Kidney glomerular epithelial cell (primary cell): ENCODE measurements around the gene RAP1A.
"Not testable (repeated sequence)": the region's sequence is repeated elsewhere in the genome, so short reads cannot be mapped to it uniquely, and the experiment has no call there.

Source experiments
- DNase-seq: peaks from one replicate; lab custom pipeline; 2025; lab: John Stamatoyannopoulos, UW

RAP1A gene

DNA sequence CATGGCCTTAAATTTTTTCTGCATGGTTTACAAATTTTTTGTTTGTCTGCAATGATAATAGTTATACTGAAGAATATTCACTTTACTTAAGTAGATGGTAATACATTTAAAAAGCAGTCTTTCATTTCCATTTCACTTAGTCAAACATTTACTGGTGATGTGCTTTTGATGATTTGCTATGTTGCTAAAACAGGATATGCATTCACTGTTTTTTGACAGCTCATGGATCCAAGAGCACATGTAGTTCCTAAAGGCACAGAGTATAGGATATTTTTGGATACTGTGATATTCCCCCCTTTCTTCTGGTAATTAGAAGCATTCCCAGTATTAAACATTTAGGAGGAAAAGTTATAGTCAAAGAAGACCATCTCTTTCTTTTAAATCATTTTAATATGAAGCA is 45.9 kb downstream of the RAP1A start:
- DNase-seq: no peak

DNA sequence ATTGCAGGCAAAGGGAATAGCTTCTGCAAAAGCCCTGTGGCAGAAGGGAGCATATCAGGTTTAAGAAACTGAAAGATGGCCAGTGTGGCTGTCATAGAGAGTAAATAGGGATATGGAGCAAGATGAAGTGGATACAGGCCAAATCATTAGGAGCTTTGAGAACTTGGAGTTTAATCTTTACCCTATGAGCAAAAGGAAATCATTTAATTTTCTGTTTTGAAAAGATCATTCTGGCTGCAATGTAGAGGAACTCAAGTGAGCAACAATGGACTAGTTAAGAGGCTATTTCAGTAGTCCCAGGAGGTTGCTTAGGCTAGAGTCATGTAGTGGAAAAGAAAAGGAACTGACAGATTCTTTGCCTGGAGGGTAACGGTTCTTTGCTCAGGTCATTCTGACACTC is 47.2 kb downstream of the RAP1A start:
- no peak for DNase-seq

DNA sequence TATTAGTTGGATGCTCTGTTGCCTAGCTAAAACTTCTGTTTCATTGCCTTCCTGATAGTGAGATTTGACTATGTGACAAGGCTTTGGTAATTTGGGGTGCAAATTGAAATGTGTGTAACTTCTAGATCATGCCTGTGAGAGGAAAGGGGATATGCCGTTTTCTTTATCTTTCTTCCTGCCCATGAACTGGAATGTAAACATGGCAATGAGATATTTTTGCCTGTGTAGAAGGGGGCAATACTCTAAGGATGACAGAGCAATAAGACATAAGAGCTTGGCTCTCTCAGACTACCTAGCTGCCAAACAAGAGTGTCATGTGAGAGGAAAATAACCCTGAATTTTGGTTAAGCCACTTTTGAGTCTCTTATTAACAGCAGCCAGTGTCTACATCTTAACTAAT is 49.7 kb downstream of the RAP1A start:
- DNase-seq: no peak

DNA sequence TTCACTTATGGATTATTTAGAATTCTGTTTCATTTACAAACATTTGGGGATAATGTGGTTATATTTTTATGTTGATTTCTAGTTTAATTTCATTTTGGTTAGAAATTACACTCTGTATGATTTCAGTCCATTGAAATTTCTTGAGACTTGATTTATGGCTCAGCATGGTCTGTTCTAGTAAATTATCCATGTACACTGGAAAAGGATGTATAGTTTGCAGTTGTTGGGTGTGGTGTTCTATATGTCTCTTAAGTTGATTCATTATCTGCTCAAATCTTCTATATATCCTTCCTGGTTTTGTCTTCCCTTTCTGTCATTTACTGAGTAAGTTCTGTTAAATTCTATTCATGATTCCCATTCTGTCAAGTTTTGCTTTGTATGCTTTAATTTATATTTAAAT is 52.3 kb downstream of the RAP1A start:
- no peak for DNase-seq

DNA sequence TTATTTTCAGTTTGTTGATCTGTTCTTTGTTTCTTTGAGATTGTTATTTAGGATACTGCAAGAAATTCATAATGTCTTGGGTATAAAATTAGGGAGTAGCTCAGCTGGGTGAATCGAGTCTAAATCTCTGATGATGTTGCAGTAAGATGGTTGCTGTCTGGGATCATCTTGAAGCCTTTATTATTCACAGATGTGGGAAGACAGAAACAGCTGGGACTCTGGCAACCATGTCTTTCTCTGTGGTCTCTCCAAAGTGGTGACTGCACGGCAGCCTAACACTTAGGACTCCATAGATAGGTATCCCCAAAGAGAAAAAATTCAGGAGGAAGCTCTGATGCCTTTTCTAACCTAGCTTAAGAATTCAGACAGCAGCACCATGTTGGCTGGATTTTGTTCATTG is 52.7 kb downstream of the RAP1A start:
- no peak for DNase-seq

DNA sequence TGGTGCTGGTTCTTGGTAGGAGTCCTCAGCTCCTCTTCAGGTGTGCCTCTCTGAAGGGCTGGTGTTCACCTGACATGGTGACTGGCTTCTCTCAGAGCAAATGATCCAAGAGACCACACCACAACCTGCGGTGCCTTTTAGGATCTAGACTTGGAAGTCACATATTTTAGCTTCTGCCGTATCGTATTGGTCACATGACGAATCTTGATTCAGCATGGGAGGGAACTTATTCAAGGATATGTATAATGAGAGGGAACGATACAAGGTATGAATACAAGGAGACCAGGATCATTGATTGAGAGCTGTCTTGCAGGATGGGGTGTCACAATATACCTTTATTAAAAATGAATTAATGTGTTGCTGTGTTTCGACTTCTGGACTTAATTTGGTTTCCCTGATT is 58.0 kb downstream of the RAP1A start:
- no peak for DNase-seq

DNA sequence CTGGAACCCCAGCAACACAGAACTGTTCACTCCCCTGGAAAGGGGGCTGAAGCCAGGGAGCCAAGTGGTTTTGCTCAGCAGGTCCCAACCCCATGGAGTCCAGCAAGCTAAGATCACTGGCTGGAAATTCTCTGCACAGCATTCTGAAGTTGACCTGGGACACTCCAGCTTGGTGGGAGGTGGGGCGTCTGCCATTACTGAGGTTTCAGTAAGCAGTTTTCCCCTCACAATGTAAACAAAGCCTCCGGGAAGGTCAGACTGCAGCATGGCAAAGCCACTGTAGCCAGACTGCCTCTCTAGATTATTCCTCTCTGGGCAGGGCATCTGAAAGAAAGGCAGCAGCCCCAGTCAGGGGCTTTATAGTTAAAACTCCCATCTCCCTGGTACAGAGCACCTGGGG is 60.0 kb downstream of the RAP1A start:
- no peak for DNase-seq

DNA sequence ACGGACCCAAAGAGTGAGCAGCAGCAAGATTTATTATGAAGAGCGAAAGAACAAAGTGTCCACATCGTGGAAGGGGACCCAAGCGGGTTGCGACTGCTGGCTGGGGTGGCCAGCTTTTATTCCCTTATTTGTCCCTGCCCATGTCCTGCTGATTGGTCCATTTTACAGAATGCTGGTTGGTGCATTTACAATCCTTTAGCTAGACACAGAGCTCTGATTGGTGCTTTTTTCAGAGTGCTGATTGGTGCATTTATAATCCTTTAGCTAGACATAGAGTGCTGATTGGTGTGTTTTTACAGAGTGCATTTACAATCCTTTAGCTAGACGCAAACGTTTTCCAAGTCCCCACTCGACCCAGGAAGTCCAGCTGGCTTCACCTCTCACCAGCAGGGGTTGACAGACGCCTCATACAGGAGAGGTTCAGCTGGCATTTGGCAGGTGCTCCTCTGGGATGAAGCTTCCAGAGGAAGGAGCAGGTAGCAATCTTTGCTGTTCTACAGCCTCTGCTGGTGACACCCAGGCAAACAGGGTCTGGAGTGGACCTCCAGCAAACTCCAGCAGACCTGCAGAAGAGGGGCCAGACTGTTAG is 60.7 kb downstream of the RAP1A start:
- not testable (repeated sequence) for DNase-seq

DNA sequence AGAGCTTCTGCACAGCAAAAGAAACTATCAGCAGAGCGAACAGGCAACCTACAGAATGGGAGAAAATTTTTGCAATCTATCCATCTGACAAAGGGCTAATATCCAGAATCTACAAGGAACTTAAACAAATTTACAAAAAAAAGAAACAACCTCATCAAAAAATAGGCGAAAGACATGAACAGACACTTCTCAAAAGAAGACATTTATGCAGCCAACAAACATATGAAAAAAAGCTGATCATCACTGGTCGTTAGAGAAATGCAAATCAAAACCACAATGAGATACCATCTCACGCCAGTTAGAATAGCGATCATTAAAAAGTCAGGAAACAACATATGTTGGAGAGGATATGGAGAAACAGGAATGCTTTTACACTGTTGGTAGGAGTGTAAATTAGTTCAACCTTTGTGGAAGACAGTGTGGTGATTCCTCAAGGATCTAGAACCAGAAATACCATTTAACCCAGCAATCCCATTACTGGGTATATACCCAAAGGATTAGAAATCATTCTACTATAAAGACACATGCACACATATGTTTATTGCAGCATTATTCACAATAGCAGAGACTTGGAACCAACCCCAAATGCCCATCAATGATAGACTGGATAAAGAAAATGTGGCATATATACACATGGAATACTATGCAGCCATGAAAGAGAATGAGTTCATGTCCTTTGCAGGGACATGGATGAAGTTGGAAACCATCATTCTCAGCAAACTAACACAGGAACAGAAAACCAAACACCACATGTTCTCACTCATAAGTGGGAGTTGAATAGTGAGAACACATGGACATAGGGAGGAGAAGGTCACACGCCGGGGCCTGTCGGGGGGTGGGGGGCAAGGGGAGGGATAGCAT is 65.9 kb downstream of the RAP1A start:
- not testable (repeated sequence) for DNase-seq

DNA sequence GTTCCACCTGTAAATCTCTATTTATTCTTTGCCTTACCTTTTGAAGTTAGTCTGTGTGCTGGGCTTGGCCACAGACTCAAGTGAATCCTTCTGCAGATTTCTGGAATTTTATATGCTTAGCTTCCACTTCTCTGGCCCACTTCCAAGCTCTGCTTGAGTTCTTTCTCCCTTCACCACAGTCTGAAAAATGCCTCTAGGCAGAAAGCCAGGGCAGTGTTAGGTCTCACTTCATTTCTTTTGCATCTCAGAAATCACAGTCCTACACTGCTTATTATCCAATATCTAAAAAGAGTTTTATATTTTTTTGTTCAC is 70.7 kb downstream of the RAP1A start:
- DNase-seq: peak; percentile 91

DNA sequence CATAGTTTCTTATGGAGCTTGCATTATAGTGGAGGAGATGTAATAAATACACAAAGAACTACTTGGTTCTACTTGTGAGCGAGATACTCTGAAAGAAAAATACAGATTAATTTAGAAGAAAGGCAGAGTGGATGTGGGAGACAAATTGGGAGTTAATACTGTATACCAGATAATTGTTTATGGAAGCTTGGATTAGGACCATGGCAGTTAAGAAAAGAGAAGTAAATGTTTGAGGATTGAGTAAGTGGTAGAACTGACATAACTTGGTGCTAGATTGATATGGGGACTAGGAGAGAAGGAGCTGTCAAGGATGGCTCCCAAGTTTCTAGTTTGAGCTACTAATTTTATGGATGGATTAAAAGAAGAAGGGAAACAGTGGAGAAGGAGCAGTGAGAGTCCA is 72.3 kb downstream of the RAP1A start:
- no peak for DNase-seq

DNA sequence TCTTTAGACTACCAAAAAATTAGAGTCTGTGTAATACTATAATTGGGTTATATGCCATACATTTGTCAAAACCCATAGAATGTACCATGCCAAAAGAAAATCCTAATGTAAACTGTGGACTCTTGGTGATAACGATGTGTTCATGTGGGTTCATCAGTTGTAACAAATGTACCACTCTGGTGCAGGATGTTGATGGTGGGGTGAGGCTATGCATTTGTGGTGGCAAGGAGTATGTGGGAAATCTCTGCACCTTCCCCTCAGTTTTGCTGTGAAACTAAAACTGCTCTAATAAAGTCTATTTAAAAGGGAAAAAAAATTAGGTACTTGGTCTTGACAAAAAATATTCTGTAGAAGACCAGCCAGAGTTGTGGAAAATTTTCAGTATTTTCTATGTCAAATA is 76.2 kb downstream of the RAP1A start:
- DNase-seq: no peak

DNA sequence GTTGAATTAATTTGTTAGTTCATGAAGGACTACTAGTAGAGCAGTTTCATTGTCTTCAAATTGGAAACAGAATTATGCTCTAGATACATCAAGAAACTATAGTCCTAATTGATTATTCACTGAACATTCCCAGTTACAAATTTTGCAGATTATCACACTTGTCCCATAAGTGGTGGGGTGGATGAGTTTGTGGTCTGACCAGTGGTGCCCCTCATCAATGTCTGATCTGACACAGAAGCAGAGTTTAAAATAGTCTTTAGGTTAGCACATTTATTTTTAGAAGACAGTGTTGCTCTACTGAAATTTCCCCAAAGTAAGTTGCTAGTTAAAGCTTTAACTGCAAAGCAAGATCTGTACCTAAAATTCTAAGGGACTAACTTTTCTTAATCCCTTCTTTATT is 76.7 kb downstream of the RAP1A start:
- no peak for DNase-seq

DNA sequence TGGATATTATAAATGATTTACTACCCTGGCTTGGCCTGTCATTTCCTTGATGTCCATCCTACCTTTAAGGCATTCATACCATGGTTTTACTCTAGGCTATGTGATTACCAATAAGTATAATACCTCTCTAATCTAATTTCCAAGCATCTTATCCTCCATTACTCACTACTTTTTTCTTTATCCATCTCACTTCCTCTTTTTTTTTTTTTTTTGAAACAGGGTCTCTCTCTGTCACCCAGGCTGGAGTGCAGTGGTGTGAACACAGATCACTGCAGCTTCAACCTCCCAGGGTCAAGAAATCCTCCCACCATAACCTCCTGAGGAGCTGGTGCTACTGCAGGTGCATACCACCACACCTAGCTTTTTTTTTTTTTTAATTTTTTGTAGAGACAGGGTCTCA is 79.7 kb downstream of the RAP1A start:
- DNase-seq: no peak

DNA sequence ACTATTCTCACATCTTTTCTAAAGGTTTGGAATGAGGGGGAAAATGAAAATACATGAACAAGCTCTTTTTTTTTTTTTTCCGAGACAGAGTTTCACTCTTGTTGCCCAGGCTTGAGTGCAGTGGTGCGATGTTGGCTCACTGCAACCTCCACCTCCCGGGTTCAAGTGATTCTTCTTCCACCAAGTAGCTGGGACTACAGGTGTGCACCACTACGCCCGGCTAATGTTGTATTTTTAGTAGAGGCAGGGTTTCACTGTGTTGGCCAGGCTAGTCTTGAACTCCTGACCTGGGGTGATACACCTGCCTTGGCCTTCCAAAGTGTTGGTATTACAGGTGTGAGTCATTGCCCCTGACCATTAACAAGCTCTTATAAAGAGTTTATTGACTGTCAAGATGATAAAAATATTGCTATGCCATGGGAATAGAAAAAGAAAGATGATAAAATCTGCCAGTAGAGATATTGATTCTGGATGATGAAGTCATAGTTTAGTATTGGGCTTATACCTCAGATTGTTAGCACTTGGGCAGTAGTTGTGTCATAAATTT is 83.0 kb downstream of the RAP1A start:
- DNase-seq: no peak

DNA sequence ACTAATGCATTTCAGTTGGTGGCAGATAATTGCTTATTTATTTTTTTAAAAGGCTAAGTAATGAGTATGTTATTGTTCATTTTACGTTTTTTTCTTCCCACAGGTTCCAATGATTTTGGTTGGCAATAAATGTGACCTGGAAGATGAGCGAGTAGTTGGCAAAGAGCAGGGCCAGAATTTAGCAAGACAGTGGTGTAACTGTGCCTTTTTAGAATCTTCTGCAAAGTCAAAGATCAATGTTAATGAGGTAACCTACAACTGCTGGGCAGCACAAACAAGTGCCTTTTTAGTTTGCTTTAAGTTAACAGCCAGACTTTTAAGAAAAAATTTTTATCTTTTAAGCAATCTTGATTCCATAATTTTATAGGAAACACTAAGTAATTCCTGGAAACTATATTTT is 84.7 kb downstream of the RAP1A start:
- DNase-seq: no peak

DNA sequence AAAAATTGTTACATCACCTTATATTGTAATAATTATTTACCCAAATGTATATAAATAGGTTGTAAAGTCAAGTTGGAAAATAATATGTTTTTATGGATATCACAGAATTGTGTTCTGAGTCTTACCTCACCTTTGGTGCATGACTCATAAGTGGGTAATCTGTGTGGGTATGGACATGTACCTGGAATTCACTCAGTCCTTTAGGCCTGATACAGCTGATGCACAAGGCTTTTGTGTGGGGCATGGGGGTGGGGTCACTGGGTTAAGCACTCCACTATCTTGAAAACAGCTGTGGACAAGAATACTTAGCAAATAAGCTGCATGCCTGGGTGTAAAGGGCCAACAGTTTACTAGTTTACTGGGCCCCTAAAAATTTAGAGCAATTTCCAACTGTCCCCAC is 85.2 kb downstream of the RAP1A start:
- peak; percentile 11 for DNase-seq

DNA sequence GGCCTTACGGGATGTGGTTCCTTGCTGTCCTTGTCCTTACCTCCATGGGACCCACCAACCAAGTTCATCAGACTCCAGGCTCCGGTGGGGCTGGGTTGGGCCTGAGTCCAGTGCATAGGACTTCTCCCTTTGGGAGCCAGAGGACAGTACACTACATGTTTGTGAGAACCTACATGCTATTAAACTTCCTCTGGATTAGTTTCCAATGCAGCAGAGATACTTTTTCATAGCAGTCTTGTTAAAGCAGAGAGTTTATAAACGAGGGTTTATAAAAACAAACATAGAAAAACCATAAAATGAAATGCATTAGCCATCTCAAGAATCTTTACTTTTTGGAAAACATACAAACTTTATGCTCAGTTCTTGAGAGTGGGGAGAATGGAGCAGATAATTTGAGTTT is 86.3 kb downstream of the RAP1A start:
- DNase-seq: no peak

DNA sequence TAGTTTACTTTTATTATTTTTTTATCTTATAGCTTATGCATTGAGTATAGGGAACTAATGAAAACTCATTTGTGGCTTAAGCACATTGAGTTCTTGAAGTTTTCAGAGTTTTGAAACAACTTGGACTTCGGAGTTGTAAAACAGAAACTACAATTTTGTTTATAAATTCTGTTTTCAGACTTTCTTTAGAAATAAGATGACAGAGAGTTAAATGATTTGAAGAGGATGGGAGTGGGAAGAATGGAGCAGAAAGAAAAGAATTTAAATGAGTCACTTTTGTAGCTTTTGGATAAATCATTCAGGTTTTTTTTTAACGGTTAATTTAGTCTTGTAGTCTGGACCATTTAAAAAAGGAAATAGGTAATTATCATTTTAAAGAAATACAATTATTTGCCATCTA is 87.3 kb downstream of the RAP1A start:
- no peak for DNase-seq

DNA sequence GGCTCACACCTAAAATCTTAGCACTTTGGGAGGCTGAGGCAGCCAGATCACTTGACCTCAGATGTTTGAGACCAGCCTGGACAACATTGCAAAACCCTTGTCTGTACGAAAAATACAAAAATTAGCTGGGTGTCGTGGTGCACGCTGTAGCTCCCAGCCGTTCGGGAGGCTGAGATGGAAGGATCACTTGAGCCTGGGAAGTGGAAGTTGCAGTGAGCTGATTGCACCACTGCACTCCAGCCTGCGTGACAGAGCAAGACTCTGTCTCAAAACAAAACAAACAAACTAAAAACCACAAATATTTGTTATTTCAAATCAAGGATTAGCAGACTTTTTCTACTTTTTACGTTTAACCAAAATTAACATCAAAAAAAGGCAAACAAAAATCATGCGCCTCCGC is 88.3 kb downstream of the RAP1A start:
- no peak for DNase-seq

DNA sequence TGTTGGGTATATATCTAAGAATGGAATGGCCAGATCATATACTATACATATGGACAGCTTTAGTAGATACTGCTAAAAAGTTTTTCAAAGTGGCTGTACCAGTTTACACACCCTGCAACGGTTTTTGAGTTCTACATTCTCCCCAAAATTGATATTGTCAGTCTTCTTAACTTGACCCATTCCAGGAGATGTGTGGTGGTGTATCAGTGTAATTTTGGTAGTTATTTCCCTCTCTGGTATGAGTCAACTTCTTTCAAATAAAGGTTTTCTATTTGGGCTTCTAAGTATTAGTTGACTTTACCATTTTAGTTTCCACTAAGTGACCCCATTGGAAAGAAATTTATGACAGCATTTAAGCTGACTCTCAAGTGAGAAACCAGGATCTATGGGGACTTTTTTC is 90.4 kb downstream of the RAP1A start:
- DNase-seq: no peak

DNA sequence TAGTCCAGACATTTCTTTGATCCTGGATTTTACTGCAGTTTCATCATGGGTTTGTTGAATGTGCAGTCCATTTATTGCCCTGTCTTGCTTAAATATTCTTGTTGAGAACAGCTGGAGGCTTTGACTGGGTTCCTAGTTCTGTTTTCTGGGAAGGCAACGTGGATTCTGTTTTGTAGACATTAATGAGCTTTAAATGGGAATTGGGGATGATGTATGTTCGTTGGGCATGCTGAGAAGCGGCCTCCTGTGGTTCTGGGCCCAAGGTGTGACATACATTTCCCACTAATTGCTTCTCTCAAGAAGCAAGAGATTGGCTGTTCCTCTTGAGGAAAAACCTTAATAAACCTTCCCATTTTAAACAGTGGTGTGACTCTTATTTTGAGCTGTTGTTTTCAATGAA is 96.7 kb downstream of the RAP1A start:
- no peak for DNase-seq

DNA sequence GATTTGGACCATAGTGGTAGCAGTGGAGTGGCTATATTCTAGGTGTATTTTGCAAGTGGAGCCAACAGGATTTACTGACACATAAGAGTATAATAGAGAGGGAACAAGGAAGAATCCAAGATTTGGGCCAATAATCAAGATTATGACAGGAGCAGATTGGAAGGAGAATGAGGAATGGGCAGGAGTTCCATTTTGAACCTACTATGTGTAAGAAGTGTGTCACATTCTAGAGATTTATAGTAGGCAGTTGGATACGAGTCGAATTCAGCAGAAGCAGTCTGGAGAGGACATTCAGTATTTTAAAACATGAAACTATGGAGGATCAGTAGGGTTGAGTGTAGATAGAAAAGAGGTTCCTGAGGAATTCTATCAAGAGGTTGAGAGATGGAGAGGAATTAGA is 97.9 kb downstream of the RAP1A start:
- DNase-seq: no peak

DNA sequence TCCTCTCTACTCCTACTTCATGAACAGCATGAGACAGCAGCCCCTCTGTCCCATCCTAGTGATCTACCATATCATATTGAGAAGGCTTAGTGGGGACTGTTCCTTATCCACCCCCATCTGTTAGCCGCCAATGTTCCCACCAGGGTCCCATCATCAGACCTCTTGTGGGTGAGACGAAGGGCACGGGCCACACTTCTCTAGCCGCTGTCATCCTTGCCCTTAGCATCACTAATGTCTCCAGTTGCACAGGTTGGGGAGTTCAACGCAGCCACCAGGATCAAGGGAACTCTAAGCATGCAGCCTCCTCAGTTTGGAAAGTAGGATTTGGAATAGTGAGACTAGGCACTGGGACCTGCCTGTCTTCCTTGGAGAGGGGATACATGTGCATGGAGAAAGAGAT is 99.5 kb downstream of the RAP1A start:
- DNase-seq: no peak
